NCI-H1105 (cell line): ENCODE data around the gene MTFP1.
A peak's percentile ranks its signal among the peaks of the same experiment; 100 is the strongest.
"Not testable (repeated sequence)": the region's sequence is repeated elsewhere in the genome, so short reads cannot be mapped to it uniquely, and the experiment has no call there.

Experiments used
- DNase-seq: peaks from one replicate; lab custom pipeline; 2025; lab: John Stamatoyannopoulos, UW

Gene MTFP1

DNA sequence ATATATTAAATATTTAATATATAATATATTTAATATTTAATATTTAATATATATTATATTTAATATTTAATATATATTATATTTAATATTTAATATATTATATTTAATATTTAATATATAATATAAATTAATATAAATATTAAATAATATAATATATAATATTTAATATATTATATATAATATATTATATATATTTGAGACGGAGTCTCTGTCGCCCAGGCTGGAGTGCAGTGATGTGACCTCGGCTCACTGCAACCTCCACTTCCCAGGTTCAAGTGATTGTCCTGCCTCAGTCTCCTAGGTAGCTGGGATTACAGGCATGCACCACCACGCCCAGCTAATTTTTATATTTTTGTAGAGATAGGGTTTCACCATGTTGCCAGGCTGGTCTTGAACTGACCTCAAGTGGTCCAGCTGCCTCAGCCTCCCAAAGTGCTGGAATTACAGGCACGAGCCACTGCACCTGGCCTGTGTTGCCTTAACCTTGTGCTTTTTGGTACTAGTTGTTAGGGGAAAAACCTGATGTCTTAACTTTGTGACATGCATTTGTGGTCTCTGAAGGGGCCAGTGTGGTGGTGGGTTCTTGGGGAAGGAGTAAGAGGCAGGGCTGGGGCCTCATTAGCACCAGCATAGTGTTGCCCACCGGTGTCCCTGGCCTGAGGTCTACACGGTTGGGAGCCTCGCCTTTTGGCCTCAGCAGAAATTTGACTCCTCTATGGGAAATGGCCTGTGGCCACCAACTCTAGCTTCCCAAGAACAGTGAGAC lies 29.7 kb downstream of the MTFP1 start:
- DNase-seq, result no peak

- DNase-seq, result no peak
These were observed 32.4 kb downstream of the MTFP1 start for GRCh38 chr22:30457981-30458380.

DNA sequence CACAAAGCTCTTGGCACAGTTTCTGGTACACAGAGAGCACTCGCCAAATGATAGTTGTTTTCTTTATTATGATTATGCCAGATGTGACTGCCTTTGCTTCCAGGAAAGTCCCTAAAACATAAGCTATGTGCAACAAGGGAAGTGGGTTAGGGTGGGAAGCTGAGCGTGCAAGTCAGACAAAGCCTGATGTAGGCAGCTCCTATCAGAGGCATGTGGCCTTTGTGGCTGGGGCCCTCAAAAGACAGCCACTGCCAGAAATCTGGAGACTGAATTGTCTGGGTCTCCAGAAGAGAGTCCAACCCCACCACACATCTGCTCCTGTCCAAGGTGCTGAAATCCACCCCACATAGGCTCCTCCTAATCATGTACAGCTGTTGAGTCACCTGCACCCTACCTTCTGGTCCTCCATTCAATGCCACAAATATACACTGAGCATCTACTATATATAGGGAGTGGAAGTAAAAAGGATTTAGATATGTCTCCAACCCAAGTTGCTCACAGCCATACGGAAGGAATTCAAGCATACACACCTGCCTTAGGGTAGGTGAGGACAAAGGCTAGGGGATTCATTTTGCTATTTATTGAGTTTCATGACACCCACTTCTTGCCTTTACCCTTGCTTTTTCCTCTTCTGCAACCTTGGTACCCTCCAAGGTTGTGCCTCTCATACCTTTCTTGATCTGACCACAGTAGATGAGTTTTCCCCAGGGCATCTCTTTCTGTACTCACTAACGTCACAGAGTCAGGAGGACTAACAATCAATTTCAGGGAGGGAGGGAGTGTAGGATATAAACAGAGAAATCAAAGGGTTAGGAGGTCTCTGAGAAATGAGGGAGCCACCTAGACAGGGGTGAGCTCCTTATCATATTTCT lies 33.8 kb downstream of the MTFP1 start:
- no peak for DNase-seq

GRCh38 chr22:30460147-30460546 lies 34.6 kb downstream of the MTFP1 start:
- DNase-seq, result no peak

DNA sequence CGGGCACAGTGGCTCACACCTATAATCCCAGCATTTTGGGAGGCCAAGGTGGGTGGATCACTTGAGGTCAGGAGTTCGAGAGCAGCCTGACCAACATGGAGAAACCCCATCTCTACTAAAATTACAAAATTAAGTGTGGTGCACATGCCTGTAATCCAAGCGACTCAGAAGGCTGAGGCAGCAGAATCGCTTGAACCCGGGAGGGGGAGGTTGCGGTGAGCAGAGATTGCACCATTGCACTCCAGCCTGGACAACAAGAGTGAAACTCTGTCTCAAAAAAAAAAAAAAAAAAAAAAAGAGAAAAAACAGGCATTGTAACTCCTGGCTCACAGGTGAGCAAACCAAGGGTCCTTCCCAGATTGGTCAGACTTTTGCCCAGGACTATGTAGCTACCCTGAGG lies 35.0 kb downstream of the MTFP1 start:
- DNase-seq, result not testable (repeated sequence)

GRCh38 chr22:30469165-30469564 lies 43.6 kb downstream of the MTFP1 start:
- no peak for DNase-seq

GRCh38 chr22:30470655-30471054 lies 45.1 kb downstream of the MTFP1 start:
- no peak for DNase-seq

DNA sequence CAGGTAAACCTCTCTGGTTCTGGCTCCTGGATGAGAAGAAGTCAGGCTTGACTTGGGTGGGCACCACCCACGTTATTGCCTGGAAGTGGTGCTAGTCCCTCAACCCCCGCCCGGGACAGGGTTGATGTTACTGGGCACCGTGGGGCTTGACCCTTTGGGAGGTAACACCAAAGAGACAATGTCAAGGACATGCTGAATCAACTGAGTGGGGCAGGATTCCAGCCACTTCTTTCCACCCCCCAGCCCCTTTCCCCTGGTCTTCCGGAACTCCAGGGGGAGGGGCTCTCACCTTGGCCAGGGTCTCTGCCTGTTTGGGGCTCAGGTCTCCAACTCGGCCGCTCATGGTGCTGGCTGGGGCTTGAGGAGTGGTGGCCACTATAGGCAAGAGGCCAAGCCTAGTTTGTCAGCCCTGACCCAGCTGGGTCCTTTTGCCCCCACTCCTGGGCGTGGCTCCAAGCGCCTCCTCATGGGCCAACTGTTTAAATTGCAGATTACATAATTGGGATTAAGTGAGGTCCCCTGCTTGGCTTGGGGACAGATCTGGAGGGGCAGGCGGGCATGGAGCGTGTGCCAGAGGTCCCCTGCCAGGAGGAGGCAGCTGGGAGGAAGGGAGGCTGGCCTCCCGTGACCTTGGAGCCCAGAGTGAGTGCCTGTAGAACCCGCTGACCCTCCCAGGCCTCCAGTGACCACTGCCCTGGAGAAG lies 46.2 kb downstream of the MTFP1 start, which contains the start of gene SEC14L3:
Gene SEC14L3, minus strand, starts transcription at position 402 of the 703 bp plus-strand sequence. Its CDS starts 59 bp downstream, at position 343.
- no peak for DNase-seq

DNA sequence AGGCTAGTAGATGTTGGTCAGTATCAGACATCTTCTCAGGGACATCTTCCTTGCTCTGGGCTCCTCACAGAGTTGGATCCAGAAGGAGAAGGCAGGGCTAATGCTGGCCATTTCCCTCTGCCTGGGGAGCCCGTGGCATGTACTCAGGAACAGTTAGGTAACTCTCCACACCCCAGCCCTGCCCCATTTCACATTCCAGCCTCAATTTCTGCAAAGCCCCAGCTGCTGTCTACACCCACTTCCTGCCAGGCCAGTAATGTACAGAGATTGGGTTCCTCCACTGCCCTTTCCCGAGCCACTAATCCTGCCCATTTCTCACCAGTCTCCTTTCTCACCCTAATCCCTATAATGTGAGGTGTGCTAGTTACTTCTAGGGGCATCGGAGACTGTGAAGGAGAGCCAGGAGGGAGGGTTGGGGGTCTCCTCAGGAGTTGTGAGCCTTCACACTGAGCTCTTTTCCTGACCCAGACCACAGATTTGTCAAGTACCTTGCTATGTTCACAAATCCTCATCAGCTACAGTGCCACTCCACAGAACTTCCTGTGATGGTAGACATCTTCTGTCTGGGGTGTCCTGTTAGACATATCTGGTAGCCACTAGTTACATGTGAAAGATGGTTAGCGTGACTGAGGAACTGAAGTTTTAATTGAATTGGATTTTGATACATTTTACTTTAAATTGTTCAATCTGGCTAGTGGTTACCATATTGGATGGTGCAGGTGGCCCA lies 47.6 kb downstream of the MTFP1 start:
- no peak for DNase-seq

DNA sequence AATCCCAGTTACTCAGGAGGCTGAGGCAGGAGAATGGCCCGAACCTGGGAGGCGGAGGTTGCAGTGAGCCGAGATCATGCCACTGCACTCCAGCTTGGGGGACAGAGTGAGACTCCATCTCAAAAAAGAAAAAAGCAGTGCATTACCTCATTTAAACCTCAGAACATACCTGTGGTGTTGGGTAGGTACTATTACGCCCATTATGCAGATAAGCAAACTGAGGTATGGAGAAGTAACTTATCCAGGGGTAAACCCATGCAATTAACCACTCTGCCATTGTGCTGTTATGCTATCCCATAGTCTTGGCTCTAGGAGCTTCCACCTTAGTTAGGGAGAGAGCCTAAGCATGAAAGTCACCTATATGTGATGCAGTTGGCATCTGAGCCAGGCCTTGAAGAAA lies 48.6 kb downstream of the MTFP1 start:
- DNase-seq, result no peak

GRCh38 chr22:30474683-30475424 lies 49.3 kb downstream of the MTFP1 start:
- peak; percentile 23 for DNase-seq
